Measurements from ENCODE around the gene LRIG3.

LRIG3 gene

DNA sequence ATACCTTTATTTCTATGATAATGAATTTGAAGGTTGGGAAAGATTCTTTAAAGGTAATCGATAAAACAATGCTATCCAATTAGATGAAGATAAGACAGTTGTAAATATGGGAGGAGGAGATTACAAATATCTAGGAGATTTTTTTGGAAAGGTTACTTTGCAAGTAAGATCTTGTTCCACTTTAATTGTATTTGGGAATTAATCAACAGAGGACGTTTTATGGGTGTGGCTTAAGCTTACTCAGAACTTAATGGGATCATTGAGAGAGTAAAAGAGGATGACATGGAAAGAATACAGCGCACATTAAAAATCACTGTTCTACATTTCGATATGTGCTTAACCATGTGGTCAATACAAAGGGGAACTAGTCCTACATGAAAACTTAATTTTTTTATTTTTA is 3.5 kb upstream of the LRIG3 start:
- H3K4me3 ChIP-seq (ENCODE audit: low read length) = no peak overlapping the region
- no peak for DNase-seq (ENCODE audit: low read depth)
- TF ChIP-seq, protein P1, sequence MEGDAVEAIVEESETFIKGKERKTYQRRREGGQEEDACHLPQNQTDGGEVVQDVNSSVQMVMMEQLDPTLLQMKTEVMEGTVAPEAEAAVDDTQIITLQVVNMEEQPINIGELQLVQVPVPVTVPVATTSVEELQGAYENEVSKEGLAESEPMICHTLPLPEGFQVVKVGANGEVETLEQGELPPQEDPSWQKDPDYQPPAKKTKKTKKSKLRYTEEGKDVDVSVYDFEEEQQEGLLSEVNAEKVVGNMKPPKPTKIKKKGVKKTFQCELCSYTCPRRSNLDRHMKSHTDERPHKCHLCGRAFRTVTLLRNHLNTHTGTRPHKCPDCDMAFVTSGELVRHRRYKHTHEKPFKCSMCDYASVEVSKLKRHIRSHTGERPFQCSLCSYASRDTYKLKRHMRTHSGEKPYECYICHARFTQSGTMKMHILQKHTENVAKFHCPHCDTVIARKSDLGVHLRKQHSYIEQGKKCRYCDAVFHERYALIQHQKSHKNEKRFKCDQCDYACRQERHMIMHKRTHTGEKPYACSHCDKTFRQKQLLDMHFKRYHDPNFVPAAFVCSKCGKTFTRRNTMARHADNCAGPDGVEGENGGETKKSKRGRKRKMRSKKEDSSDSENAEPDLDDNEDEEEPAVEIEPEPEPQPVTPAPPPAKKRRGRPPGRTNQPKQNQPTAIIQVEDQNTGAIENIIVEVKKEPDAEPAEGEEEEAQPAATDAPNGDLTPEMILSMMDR (conservative IDR thresholded peaks at IDR 0.05; ENCODE audit: low read depth, low read length) = no peak

DNA sequence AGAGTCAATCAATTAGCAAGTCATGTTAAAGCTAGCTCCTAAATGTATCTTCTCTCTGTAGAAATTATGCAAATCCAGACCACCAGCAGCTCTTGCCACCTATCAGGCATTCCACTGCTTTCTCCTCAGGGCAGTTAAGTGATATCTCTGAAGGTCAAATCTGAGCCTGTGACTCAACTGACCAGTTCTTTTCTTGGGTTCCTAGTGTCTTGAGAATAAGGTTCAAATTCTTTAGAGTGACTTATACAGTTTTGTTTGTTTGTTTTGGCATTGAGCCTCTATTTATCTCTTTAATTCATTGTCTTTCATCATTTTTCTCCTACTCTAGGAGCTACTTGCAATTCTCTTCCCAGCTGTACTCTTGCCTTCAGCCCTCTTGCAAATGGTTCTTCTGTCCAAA is 2.5 kb upstream of the LRIG3 start:
- no peak overlapping the region for H3K4me3 ChIP-seq (ENCODE audit: low read length)
- no peak for DNase-seq (ENCODE audit: low read depth)
- TF ChIP-seq, protein P1 (conservative IDR thresholded peaks at IDR 0.05; ENCODE audit: low read depth, low read length) = no peak

DNA sequence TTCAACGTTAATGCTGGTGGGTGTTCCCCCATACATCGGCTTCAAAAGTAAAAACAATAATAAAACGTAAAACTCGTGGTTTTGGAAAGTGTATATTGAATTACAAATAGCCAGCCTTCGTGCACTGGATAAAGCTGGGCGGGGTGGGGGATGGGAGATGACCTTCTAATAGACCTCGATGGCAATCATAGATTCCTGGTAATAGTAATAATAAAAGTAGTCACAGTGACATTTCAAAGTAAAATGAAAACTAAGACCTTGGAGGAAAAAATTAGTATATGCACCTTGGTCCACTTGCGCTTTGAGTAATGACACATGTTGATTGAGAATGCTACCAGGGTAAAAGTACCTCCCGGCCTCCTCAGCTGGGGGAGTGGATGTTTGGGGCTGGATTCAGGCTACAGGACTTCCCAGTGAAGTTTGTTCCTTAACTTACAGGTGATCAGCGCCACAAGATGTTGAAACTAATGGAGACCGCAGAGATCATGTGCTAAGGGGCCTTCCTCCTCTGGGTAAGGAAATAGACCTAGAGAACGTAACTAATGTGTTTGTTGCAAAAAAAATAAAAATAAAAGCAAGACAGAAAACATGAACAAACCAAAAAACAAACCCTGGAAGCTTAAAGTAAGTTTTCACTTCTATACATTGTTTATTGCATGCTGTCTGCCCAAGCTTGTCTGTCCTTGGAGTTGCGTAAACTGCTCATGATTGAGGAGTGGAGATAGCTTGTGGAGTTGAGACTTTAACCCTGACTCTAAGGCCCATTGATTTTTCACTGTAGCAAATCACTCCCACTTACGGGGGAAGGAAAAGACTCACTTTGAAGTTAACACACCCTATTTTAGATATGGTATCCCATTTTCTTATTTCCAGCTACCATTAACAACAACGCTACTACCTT is 907 bp upstream of the LRIG3 start:
- no peak for DNase-seq (ENCODE audit: low read depth)
- TF ChIP-seq, protein P1 (conservative IDR thresholded peaks at IDR 0.05; ENCODE audit: low read depth, low read length) = no peak
- peak overlapping the region; percentile 84 for H3K4me3 ChIP-seq (ENCODE audit: low read length)

DNA sequence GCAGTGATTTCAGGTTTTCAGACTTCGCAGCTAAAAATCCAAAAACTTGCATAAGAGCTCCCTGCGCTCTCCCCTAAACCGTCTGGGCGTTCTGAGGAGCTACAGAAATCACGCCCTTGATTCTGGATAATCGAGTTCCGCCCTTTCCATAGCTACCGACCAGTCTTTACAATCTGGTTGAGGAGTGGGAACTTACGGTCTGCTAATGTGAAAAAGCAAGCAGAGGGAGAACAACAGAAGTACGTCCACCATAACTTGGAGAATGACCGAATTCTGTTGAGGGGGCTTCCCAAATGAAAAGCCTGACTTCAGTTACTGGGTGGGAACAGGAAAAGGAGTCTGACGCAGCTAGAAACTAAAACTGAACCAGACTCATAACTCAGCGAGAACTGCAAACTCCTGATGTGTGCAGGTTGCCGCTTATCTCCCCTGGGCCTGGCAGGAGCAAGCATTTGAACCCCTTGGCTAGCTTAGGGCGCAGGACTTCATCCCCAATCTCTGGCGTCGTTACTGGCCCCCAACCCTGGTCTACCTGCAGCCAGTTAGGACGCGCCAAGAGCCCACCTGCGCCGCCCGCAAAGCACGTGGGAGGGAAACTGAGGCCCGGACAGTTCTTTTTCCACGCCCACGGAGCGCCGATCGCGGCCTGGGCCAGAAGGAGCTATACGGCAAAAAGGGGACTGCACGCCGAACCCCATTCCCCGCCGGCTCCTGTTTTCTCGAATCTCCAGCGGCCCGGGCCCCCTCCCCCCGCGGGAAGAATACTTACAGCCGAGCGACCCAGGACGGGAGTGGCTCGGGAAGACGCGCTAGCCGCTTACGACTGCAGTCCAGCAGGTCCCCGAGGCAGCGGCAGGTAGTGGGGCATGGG is 838 bp downstream of the LRIG3 start:
- DNase-seq (ENCODE audit: low read depth) = no peak
- TF ChIP-seq, protein P1 (conservative IDR thresholded peaks at IDR 0.05; ENCODE audit: low read depth, low read length) = no peak
- H3K4me3 ChIP-seq (ENCODE audit: low read length) = peak overlapping the region; percentile 84

DNA sequence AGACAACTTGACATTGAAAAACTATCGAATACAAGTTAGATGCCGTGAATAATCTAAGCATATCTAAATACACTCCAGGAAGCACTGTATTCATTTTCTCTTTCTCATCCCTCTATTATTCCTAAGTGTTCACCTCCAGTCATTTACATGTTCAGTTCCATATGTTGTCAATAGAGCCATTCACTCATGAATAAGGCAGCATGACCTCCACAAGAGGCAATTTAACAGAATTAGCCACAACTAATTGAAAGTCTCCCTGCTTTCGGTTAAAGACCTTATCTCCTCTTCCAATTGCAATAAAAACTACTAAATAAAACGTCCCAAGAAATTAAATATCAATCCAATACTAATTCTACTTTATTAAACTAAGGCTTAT is 1.8 kb downstream of the LRIG3 start:
- no peak for DNase-seq (ENCODE audit: low read depth)
- TF ChIP-seq, protein P1 (conservative IDR thresholded peaks at IDR 0.05; ENCODE audit: low read depth, low read length) = no peak
- H3K4me3 ChIP-seq (ENCODE audit: low read length) = peak overlapping the region; percentile 84

DNA sequence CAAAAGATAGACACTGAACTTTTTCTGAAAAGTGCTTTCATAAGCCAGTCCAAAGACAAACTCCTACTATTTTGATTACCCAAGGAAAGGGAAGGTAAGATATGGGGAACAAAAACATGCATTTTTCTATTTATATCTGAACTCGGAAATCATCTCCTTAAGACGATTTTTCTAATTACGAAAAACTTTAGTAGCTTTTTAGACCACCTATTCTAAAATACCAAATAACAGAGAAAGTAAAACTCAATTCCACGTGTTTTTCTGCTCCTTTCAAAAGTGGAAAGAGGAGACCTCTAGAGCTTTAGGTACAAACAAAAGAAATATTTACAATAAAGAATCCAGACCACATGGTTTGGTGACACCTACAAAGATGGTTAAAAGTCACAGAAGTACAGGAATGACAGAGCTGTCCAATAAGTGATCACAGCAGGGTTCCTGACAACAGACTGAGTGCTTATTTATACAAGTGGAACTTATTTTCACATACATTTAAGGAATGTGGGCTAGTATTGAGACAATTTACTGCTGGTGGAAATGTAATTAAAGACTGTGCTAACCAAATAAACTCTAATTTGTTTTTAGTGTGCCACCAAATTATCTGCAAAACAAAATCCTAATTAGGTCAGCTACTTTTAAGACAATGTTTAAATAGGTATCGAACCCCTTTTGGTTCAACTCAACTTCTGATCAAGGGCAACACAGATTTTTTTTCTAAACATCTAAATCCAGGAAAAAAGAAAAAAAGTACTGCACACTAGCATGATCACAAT is 2.4 kb downstream of the LRIG3 start:
- TF ChIP-seq, protein P1 (conservative IDR thresholded peaks at IDR 0.05; ENCODE audit: low read depth, low read length) = no peak
- H3K4me3 ChIP-seq (ENCODE audit: low read length) = peak overlapping the region; percentile 84
- no peak for DNase-seq (ENCODE audit: low read depth)

Measured in retinal pigment epithelial cell (primary cell).